SK-N-SH treated with all-trans-retinoic acid at 6 μM for 48 hours (cell line): Measurements from ENCODE around the gene CTNNBL1.

Experiments used
- ATAC-seq: fragments of 200-7000 bp; cut with Tn5 transposase; 3 replicates; pipeline ENCODE4 v1.9.1; 2020; ENCODE audit warnings: mild to moderate bottlenecking, moderate library complexity
- ARNTL ChIP-seq: fragments of 450-650 bp; formaldehyde crosslinking; IDR thresholded peaks from 2 replicates; pipeline ENCODE4 v1.5.0; 2020; ENCODE audit warnings: low read depth, mild to moderate bottlenecking, moderate library complexity, borderline replicate concordance
- BACH2 ChIP-seq: fragments of 250-450 bp; sonication (Bioruptor Pico); IDR thresholded peaks from 2 replicates; pipeline ENCODE4 v1.9.0; 2021; ENCODE audit warnings: mild to moderate bottlenecking, borderline replicate concordance
- CSDC2 ChIP-seq: fragments of 250-450 bp; sonication (Bioruptor Pico); IDR thresholded peaks from 2 replicates; pipeline ENCODE4 v1.5.0; 2020; ENCODE audit warnings: mild to moderate bottlenecking, moderate library complexity
- ESRRG ChIP-seq: fragments of 250-450 bp; sonication (Bioruptor Pico); IDR thresholded peaks from 2 replicates; pipeline ENCODE4 v1.6.1; 2021; ENCODE audit warnings: mild to moderate bottlenecking
- GLIS3 ChIP-seq: fragments of 250-450 bp; sonication (Bioruptor Pico); IDR thresholded peaks from 2 replicates; pipeline ENCODE4 v1.5.0; 2020; ENCODE audit warnings: mild to moderate bottlenecking, moderate library complexity
- ISL1 ChIP-seq: fragments of 250-450 bp; sonication (Bioruptor Pico); IDR thresholded peaks from 2 replicates; pipeline ENCODE4 v2.1.2; 2022; ENCODE audit warnings: mild to moderate bottlenecking, moderate library complexity
- OSR1 ChIP-seq: fragments of 250-450 bp; sonication (Bioruptor Pico); IDR thresholded peaks from 2 replicates; pipeline ENCODE4 v1.8.0; 2022; ENCODE audit warnings: moderate library complexity, mild to moderate bottlenecking, inconsistent platforms
- PATZ1 ChIP-seq: fragments of 250-450 bp; sonication (Bioruptor Pico); IDR thresholded peaks from 2 replicates; pipeline ENCODE4 v1.8.0; 2020; ENCODE audit warnings: mild to moderate bottlenecking, moderate library complexity, borderline replicate concordance
- PPARA ChIP-seq: fragments of 250-450 bp; sonication (Bioruptor Pico); IDR thresholded peaks from 2 replicates; pipeline ENCODE4 v1.5.0; 2020; ENCODE audit warnings: mild to moderate bottlenecking, borderline replicate concordance
- RARB ChIP-seq: fragments of 250-450 bp; sonication (Bioruptor Pico); IDR thresholded peaks from 2 replicates; pipeline ENCODE4 v1.8.0; 2021; ENCODE audit warnings: mild to moderate bottlenecking, moderate library complexity
- SNAI2 ChIP-seq: fragments of 250-450 bp; sonication (Bioruptor Pico); IDR thresholded peaks from 2 replicates; pipeline ENCODE4 v1.5.0; 2020; ENCODE audit warnings: mild to moderate bottlenecking, moderate library complexity
- TCF4 ChIP-seq: fragments of 250-450 bp; sonication (Bioruptor Pico); IDR thresholded peaks from 2 replicates; pipeline ENCODE4 v1.8.0; 2021; ENCODE audit warnings: mild to moderate bottlenecking, moderate library complexity, borderline replicate concordance
- TOX ChIP-seq: fragments of 250-450 bp; sonication (Bioruptor Pico); IDR thresholded peaks from 2 replicates; pipeline ENCODE4 v1.8.0; 2021; ENCODE audit warnings: mild to moderate bottlenecking, moderate library complexity, borderline replicate concordance
- TSHZ2 ChIP-seq: fragments of 250-450 bp; sonication (Bioruptor Pico); IDR thresholded peaks from 2 replicates; pipeline ENCODE4 v1.5.0; 2020; ENCODE audit warnings: mild to moderate bottlenecking, moderate library complexity
- ZC3H10 ChIP-seq: fragments of 250-450 bp; sonication (Bioruptor Pico); IDR thresholded peaks from 2 replicates; pipeline ENCODE4 v1.5.1; 2021; ENCODE audit warnings: mild to moderate bottlenecking, moderate library complexity
- ZFP3 ChIP-seq: fragments of 250-450 bp; sonication (Bioruptor Pico); IDR thresholded peaks from 2 replicates; pipeline ENCODE4 v1.5.0; 2020; ENCODE audit warnings: mild to moderate bottlenecking, moderate library complexity
- ZFP30 ChIP-seq: fragments of 450-650 bp; formaldehyde crosslinking; IDR thresholded peaks from 2 replicates; pipeline ENCODE4 v1.5.0; 2022; ENCODE audit warnings: mild to moderate bottlenecking, moderate library complexity
- ZNF70 ChIP-seq: fragments of 450-650 bp; formaldehyde crosslinking; IDR thresholded peaks from 2 replicates; pipeline ENCODE4 v1.5.0; 2020; ENCODE audit warnings: mild to moderate bottlenecking, moderate library complexity
- TF ChIP-seq, protein P1 (sequence below): fragments of 250-450 bp; sonication (Bioruptor Pico); IDR thresholded peaks from 2 replicates; pipeline ENCODE4 v1.8.0; 2021; ENCODE audit warnings: low read depth, mild to moderate bottlenecking, moderate library complexity, borderline replicate concordance
- TF ChIP-seq, protein P2 (sequence below): fragments of 250-450 bp; sonication (Bioruptor Pico); IDR thresholded peaks from 2 replicates; pipeline ENCODE4 v1.5.1; 2021; ENCODE audit warnings: mild to moderate bottlenecking, moderate library complexity

The CTNNBL1 gene

DNA sequence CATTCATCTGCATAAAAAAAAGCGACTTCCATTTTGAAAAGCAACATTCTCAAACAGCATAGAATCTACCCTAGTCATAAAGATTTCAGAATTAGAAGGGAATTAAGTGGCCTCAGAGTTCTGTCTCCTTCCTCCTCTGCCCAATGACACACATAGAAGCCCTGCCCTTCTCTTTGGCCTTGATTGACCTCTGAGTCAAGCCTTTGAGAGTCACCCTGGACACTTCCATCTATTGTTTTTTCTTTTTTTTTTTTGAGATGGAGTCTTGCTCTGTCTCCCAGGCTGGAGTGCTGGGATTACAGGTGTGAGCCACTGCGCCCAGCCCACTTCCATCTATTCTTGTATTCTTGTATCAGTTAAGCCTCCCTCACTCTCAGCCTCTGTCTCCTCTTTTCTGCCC, 44.8 kb upstream of the CTNNBL1 start:
- peak; percentile 22; the same call in 1 of the 3 replicates for ATAC-seq
- TF ChIP-seq RARB (no peak), ZFP30 (no peak), ISL1 (CRISPR knock-in tag) (no peak), OSR1 (CRISPR knock-in tag) (no peak), GLIS3 (no peak)
- TF ChIP-seq, protein P1, sequence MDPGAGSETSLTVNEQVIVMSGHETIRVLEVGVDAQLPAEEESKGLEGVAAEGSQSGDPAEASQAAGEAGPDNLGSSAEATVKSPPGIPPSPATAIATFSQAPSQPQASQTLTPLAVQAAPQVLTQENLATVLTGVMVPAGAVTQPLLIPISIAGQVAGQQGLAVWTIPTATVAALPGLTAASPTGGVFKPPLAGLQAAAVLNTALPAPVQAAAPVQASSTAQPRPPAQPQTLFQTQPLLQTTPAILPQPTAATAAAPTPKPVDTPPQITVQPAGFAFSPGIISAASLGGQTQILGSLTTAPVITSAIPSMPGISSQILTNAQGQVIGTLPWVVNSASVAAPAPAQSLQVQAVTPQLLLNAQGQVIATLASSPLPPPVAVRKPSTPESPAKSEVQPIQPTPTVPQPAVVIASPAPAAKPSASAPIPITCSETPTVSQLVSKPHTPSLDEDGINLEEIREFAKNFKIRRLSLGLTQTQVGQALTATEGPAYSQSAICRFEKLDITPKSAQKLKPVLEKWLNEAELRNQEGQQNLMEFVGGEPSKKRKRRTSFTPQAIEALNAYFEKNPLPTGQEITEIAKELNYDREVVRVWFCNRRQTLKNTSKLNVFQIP (CRISPR knock-in tag), result no peak
- TF ChIP-seq, protein P2, sequence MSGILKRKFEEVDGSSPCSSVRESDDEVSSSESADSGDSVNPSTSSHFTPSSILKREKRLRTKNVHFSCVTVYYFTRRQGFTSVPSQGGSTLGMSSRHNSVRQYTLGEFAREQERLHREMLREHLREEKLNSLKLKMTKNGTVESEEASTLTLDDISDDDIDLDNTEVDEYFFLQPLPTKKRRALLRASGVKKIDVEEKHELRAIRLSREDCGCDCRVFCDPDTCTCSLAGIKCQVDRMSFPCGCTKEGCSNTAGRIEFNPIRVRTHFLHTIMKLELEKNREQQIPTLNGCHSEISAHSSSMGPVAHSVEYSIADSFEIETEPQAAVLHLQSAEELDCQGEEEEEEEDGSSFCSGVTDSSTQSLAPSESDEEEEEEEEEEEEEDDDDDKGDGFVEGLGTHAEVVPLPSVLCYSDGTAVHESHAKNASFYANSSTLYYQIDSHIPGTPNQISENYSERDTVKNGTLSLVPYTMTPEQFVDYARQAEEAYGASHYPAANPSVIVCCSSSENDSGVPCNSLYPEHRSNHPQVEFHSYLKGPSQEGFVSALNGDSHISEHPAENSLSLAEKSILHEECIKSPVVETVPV (CRISPR knock-in tag), result no peak

GRCh38 chr20:37649676-37650370, 44.0 kb upstream of the CTNNBL1 start:
- TF ChIP-seq TOX (CRISPR knock-in tag), result no peak
- TF ChIP-seq ZNF70, result no peak
- TF ChIP-seq, protein P1 (CRISPR knock-in tag), result no peak
- TF ChIP-seq TSHZ2 (CRISPR knock-in tag), result no peak
- no peak for TF ChIP-seq ZFP3 (CRISPR knock-in tag)
- no peak for TF ChIP-seq GLIS3
- no peak for TF ChIP-seq TCF4 (CRISPR knock-in tag)
- no peak for TF ChIP-seq CSDC2 (CRISPR knock-in tag)
- TF ChIP-seq, protein P2 (CRISPR knock-in tag), result no peak
- no peak for TF ChIP-seq PATZ1
- no peak for ATAC-seq

- ATAC-seq, result no peak
- TF ChIP-seq TCF4 (CRISPR knock-in tag) (no peak), ESRRG (CRISPR knock-in tag) (no peak), TSHZ2 (CRISPR knock-in tag) (no peak), GLIS3 (no peak), SNAI2 (CRISPR knock-in tag) (no peak), ZFP3 (CRISPR knock-in tag) (no peak), TOX (CRISPR knock-in tag) (no peak), CSDC2 (CRISPR knock-in tag) (no peak), BACH2 (CRISPR knock-in tag) (no peak), PPARA (CRISPR knock-in tag) (no peak), ZC3H10 (CRISPR knock-in tag) (no peak), ISL1 (CRISPR knock-in tag) (no peak), ARNTL (no peak), RARB (no peak)
- TF ChIP-seq, protein P2 (CRISPR knock-in tag), result no peak
Measured at GRCh38 chr20:37650661-37651060, 43.2 kb upstream of the CTNNBL1 start.
